ENCODE measurements around the gene GPX2.

GRCh38 chr14:64973826-64974225 lies 31.3 kb upstream of the GPX2 start:
- TF ChIP-seq CTCF (IDR thresholded peaks at IDR 0.05): no peak
- TF ChIP-seq POLR2A (IDR thresholded peaks at IDR 0.05): no peak

Data from right lobe of liver (tissue), 4 donors.